CD4-positive, alpha-beta T cell treated with Interleukin-15 for 4 hours (primary cell): ENCODE data around the gene PXK.
A peak's percentile ranks its signal among the peaks of the same experiment; 100 is the strongest.
"Not testable (repeated sequence)": the region's sequence is repeated elsewhere in the genome, so short reads cannot be mapped to it uniquely, and the experiment has no call there.

Experiments
- DNase-seq: peaks from one replicate; pipeline ENCODE4 v3.0.0-alpha.2; 2020; ENCODE audit warnings: low spot score

Gene PXK

DNA sequence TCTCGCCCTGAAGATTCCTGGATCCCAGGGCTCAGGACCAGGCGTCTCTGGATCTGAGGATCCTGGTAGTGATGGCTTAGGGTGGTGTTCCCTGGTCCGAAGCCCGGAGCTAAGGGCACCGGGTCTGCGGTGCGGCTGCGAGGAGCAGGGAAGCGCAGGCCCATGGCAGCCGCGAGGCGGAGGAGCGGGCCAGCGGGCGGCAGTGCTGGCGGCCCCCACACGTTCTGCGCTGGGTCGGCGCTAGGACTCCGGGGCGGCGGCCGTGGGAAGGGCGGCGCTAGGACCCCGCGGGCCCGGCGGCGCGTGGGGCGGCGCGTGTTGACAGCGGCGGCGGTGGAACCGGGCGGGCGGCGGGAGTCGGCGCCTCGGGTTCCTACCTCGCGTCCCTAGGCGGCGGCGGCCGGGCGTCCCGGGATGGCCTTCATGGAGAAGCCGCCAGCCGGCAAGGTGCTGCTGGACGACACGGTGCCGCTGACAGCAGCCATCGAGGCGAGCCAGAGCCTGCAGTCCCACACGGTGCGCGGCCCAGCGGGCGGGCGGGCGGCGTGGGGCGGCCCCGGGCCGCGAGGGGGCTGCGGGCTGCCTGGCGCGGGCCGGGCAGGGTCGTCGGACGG lies at the start of gene PXK:
Gene PXK, plus strand, starts transcription at position 318 of the 614 bp plus-strand sequence. Its CDS starts 97 bp downstream, at position 415.
- peak; percentile 75 for DNase-seq

DNA sequence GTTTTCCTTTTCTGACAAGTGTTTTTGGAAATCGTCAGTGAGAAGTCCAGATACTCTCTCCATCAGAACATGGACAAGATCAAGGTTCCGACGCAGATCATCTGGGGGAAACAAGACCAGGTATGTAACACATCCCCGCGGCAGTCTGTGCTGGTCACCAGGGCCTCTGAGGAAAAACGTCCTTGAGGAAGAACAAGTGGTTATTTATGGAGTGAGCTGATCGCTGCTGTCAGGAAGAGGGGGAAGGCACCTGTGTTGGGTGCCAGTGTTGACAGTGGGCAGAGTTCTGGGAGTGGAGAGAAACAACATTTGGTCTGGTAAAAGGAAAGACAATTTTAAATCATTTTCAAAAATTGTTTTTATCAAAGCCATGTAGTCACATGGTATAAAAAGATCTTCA lies 47.4 kb upstream of the PXK start:
- DNase-seq, result no peak

DNA sequence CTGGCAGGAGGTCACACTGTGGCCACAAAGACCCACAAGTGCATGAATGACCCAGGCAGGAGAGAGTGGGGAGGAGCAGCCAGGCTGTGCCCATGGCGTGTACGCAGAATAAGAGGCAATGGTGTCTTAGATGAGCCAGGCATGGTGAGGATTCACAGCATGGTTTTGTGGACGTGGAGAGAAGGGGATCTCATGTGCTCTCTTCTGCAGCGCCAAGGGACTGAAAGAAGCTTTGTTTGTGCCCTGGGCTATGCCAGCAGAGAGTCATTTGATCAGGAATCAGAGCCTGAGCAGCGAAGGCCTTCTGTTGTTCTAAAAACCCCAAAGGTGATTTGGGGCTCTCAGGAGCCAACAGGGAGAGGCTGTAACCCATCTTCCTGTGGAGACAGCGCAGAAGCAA lies 45.3 kb upstream of the PXK start:
- DNase-seq, result no peak

DNA sequence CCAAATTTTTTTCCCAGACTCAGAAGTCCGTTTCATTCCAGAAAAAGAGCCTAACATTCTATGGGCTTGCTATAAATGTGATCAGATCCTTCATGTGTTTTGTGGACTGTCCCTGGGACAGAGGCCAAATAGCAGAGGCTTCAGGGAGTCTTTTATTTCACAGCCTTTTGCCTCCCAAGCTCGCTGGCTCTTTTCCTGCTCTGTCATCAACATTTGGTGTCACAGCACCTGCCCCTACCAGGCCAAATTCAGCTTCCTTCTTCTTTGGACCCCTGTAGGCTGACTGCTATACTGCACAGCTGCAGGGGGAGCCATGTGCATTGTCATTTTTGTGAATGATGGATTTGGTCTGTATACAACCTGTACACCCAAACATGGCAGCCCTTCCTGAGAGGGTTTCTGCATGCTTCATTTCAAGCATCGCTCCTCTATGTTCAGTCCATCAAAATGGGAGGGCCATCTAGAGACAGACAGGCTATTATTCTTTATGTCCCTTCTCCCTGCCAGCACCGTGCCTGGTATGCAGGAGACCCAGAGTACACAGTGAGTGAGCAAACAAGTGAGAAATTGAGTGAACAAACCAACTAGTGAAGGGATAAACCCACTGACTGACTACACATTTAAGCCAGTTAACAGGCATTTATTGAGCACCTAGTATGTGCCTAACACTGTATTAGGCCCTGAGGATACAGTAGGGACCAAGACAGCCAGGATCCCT lies 44.5 kb upstream of the PXK start:
- DNase-seq, result no peak

DNA sequence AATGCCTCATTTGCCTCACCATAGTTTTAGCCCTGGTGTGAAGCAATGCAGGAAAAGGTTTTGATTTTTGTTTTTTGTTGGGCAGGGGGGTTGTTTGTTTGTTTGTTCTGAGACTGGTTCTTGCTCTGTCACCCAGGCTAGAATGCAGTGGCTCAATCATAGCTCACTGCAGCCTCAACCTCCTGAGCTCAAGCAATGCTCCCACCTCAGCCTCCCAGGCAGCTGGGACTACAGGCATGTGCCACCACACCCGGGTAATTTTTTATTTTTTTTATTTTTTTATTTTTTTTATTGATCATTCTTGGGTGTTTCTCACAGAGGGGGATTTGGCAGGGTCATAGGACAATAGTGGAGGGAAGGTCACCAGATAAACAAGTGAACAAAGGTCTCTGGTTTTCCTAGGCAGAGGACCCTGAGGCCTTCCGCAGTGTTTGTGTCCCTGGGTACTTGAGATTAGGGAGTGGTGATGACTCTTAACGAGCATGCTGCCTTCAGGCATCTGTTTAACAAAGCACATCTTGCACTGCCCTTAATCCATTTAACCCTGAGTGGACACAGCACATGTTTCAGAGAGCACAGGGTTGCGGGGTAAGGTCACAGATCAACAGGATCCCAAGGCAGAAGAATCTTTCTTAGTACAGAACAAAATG lies 43.6 kb upstream of the PXK start:
- DNase-seq, result not testable (repeated sequence)

DNA sequence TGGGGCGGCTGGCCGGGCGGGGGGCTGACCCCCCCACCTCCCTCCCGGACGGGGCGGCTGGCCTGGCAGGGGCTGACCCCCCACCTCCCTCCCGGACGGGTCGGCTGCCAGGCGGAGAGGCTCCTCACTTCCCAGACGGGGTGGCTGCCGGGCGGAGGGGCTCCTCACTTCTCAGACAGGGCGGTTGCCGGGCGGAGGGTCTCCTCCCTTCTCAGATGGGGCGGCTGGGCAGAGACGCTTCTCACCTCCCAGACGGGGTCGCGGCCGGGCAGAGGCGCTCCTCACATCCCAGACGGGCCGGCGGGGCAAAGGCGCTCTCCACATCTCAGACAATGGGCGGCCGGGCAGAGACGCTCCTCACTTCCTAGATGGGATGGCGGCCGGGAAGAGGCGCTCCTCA lies 42.2 kb upstream of the PXK start:
- DNase-seq, result not testable (repeated sequence)

DNA sequence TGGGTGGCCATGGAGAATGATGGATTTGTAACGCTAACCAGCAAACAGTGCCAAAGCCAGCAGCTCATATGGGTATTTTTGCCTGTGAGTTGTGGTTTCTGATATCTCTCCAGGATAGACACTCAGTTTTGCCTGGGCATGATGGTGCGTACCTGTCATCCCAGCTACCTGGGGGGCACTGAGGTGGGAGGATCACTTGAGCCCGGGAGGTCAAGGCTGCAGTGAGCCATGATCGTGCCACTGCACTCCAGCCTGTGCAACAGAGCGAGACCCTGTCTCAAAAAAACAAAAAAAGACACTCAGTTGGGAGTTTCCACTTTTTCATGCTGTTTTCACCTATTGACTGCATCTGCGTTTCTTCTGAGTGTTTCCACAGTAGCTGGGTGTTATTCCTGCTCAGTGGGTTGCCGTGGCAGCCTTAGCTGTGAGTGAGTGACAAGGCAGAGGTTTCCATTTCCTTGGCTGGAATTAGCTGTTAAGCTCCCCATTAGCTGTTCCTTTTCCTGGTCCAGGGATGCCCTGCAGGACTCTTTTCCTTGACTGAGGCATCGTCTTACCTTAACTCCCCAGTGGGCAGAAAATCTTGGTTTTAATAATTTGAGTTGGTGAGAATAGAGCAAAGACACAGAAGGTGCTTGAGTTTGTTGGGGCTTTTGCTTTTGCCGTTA lies 40.9 kb upstream of the PXK start:
- no peak for DNase-seq

DNA sequence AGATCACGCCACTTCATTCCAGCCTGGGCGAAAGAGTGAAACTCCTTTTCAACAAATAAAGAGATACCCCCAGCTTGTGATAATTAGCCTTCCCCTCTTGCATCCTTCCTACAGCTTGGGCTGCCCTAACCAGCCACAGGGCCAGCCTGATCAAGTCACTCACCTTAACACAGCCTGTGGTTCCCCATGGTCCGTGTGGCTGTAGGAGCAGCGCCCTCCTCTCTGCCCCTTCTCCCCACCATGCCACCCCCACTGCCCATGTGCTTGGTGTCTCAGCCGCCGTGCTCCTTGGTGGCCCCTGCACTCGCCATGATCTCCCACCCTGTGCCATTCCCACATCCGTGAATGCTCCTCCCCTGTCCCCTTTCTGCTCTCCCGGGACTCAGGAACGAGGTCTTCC lies 39.8 kb upstream of the PXK start:
- DNase-seq, result no peak

DNA sequence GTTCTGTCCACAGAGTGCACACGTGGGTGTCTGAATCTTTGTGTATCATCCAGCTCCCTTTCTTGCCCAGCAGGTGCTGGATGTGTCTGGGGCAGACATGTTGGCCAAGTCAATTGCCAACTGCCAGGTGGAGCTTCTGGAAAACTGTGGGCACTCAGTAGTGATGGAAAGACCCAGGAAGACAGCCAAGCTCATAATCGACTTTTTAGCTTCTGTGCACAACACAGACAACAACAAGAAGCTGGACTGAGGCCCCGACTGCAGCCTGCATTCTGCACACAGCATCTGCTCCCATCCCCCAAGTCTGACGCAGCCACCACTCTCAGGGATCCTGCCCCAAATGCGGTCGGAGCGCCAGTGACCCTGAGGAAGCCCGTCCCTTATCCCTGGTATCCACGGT lies 39.2 kb upstream of the PXK start:
- no peak for DNase-seq

DNA sequence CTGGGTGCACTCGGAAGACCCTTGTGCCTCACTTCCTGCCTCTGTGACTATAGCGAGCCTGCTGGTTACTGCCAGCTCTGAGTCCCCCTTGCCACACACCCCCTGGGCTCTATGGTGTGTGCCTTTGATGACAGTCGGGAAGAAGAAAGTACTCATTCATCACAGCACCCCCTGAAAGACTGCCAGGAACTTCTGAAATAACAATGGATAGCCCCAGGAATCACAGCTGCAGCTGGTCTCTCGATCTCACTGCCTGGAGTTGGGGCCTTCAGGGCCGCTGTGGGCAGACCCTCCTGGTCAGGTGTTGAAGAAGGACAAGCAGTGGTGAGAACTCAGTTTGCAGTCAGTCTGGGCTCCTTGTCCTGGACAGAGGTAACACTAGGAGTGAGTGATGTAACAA lies 36.4 kb upstream of the PXK start:
- no peak for DNase-seq

DNA sequence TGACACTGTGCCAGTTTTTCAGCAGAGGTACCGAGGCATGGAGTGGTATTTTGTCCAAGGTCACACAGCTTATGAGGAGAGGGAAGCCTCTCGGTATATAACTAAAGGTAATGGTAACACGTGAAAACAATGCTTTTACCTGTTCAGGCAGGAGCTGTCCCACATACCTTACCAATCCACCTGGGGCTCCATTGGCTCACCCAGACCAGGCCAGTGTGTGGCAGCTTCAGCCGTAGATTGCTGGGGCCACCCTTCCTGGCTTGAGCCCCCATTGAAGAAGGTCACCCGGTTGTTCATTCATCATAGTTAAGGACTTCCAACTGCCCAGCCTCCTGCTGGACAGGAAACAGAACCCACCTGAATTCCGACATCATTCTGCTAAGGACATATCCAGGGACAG lies 35.8 kb upstream of the PXK start:
- no peak for DNase-seq

DNA sequence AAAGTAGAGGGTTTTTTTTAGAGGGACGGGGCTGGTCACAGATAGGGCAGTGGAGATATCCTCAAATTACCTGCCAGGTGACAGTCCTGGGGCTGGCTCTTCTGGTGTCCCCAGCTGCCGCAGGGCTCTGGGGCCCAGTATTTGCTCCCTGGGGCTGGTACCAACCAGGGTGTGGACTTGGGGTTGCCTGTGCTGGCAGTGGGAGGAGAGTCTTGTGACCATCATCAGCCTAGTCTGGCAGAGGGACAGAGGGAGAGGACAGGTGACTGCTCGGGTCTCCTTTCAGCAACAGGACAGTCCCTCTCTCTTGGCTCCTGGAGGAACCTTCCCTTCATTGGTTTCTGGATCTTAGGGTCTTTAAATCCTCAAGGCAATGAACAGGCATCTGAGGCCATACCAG lies 34.5 kb upstream of the PXK start:
- DNase-seq, result no peak

DNA sequence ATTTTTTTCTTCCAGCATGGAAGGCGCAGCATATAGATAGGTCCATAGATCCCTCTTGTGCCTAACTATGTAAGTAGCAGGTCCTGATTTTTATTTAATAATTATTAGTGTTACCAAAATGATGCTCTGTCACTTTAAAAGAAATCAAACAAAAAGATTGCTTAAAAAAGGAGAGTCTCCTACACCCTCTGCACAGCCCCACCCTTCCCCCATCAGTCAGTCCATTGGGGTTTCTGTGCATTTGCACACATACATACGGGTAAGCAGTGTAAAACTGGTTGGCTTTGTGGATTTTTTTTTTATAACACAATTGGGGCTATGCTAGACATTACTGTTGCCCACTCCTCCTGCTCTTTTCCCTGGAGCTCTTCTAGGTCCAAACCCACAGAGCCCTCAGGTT lies 33.6 kb upstream of the PXK start:
- no peak for DNase-seq

DNA sequence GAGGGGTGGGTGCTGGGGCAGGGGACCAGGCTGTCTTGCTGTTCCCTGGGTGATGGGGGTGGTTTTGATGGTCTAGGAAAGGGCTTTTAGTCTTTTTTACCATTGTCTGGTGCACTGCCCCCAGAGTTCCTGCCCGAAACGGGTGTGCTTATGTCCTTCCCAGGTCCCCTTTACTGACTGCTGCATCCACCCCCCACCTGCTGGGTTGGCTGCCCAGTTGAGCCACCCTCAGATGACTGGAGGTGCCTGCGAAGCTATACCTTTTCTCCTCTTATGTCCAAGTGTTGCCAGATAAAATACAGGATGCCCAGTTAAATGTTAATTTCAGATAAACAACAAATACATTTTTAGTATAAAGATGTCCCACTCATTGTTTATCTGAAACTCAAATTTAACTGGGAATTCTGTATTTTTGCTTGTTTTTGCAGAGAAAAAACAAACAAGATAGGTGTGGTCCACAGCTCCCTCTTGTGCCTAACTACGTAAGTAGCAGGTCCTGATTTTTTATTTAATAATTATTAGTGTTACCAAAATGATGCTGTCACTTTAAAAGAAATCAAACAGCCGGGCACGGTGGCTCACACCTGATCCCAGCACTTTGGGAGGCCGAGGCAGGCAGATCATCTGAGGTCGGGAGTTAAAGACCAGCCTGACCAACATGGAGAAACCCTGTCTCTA lies 32.7 kb upstream of the PXK start:
- no peak for DNase-seq

DNA sequence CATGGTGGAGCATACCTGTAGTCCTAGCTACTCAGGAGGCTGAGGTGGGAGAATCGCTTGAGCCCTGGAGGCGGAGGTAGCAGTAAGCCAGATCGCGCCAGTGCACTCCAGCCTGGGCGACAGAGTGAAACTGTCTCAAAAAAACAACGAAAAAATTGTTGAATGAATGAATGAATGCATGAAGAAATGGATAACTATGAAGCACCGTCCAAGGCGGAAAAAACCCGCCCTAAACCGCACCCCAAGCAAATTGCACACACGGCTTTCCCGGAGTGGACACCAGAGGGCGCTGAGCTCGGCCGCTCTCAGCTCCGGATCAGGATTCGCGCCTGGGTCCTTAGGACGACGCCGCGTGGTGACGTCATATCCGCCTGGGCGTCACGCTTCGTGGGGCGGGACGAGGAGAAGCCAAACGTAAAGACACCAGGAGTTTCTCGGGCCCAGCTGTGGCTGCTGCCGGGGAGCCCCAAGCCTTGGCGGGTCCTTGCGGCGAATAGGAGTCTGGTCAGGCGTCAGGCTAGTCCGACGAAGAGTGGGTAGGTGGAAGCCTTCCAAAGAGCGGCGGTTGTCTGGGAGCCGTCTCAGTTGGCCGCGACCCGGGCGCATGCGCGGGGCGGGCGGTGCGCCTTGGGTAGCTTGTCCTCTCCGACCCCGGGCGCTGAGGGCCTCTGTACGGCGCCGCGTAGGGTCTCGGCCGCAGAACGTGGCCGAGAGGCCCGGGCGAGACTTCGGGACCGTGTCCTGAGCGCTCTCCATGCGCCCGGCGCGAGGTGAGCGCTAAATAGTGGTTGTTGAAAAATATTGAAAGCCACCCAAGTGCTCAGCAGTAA lies 26.6 kb upstream of the PXK start, which contains the start of the genes HTD2 and RPP14:
Gene HTD2, plus strand, starts transcription at position 639 of the 830 bp plus-strand sequence. CDS start 11,094 bp downstream, outside the sequence.
Gene RPP14, plus strand, starts transcription at position 364 of the 830 bp plus-strand sequence. CDS start 4,085 bp downstream, outside the sequence.
- DNase-seq, result peak; percentile 98

DNA sequence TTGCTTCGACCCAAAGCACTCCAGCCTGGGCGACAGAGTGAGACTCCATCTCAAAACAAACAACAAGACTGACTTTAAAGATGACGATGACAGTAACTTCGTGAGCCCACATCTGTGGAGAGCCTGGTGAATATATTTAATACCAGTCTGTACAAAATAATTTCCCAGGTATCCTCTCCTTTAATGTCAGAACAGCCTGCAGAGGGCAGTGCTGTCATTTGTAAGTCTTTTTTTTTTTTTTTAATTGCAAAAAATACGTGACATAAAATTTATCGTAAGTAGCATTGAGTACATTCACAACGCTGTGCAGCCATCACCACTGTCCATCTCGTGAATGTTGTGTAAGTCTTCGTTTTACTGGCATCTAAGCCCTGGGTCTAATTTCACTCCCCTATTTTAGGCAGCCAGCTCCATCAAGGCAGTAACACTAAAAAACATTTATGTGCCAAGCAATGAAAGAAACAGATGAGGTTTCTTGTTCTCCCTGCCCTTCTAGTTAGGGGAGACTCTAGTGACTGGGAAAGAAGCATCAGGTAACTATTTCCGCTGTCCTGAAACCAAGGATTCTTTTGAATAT lies 25.0 kb upstream of the PXK start:
- DNase-seq, result peak; percentile 58

DNA sequence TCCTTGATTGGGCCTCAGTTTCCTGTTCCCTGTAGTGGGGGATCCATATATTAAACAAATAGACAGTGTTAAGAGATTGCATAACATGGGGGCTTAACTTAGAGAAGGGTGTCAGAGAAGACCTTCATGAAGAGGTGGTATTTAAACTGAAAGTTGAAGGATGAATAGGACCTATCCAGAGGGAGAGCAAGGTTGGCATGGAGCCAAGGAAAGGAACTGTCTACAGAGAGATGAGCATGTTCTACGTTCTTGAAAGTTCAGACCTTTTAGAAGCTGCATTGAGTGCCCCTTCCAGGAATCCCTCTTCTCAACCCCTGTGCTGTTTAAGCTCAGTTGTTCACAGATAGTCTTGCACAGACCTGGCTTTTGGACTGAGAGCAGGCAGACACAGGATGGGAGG lies 24.0 kb upstream of the PXK start:
- no peak for DNase-seq

DNA sequence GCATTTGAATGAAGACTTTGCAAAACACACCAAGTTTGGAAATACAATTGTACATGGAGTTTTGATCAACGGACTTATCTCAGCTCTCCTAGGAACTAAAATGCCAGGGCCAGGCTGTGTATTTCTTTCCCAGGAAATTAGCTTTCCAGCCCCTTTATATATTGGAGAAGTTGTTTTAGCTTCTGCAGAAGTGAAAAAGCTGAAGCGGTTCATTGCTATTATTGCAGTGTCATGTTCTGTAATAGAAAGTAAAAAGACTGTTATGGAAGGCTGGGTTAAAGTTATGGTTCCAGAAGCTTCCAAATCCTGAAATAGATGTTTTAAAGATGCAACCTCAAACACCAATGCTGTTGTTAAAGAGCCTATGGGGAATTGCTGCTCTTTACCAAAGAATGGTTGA lies 14.9 kb upstream of the PXK start:
- DNase-seq, result no peak

DNA sequence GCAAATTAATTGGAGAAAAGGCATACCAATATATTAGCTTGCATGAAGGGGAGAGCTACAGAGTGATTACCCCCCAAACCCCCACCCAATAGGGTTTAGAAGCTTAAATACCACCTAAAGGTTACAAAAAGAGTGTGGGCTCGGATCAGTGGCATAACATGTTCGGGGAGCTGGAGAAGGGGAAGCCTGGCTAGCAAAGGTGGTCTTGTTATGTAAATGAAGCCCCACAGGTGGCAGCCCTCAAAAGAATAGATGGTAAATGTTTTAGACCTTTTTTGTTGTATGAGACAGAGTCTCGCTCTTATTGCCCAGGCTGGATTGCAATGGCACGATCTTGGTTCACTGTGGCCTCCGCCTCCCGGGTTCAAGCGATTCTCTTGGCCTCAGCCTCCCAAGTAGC lies 10.9 kb upstream of the PXK start:
- no peak for DNase-seq

DNA sequence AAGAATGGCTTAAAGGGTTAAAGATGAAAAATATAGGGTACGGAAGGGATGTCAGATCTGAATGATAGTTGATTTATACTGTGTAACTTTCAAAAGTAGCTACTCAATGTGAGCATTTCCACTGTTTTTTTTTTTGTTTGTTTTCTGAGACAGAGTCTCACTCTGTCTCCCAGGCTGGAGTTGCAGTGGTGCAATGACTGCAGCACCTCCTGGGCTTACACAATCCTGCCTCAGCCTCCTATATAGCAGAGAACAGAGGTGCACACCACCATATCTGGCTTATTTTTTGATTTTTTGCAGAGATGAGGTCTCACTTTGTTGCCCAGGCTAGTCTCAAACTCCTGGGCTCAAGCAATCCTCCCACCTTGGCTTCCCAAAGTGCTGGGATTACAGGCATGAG lies 9.9 kb upstream of the PXK start:
- no peak for DNase-seq
